Smooth muscle cell (in vitro differentiated cells): Measurements from ENCODE around the gene CEP72. TPM values are rescaled to one million over a fixed set of nuclear protein-coding genes. Genes with fewer than 3 reads are reported as not detected.

Experiments
- DNase-seq: peaks from one replicate; lab custom pipeline; 2025; ENCODE audit not compliant: unreplicated experiment; lab: John Stamatoyannopoulos, UW
- H2AFZ ChIP-seq: fragments of 200-600 bp; sonication (generic); 2 replicates; pipeline ENCODE4 v1.6.0; 2016; ENCODE audit warnings: antibody characterized with exemption, low read depth, mild to moderate bottlenecking
- H3F3A ChIP-seq: fragments of 200-600 bp; sonication (generic); 2 replicates; pipeline ENCODE4 v1.6.0; 2017; ENCODE audit warnings: antibody characterized with exemption, low read depth
- H3K27ac ChIP-seq: fragments of 200-600 bp; sonication (generic); 2 replicates; pipeline ENCODE4 v1.5.1; 2016; ENCODE audit warnings: low read depth, mild to moderate bottlenecking
- H3K27me3 ChIP-seq: fragments of 200-600 bp; sonication (generic); 2 replicates; pipeline ENCODE4 v1.6.1; 2016; ENCODE audit warnings: low read depth, mild to moderate bottlenecking
- H3K36me3 ChIP-seq: fragments of 200-600 bp; sonication (generic); 2 replicates; pipeline ENCODE4 v1.5.1; 2016; ENCODE audit warnings: low read depth
- H3K4me1 ChIP-seq: fragments of 200-600 bp; sonication (generic); 2 replicates; pipeline ENCODE4 v1.5.1; 2016; ENCODE audit warnings: low read depth
- H3K4me2 ChIP-seq: fragments of 200-600 bp; sonication (generic); 2 replicates; pipeline ENCODE4 v1.6.0; 2016; ENCODE audit warnings: mild to moderate bottlenecking
- H3K4me3 ChIP-seq: fragments of 200-600 bp; sonication (generic); 2 replicates; pipeline ENCODE4 v1.5.1; 2016; ENCODE audit warnings: mild to moderate bottlenecking
- H3K79me2 ChIP-seq: fragments of 200-600 bp; sonication (generic); 2 replicates; pipeline ENCODE4 v1.6.0; 2016; ENCODE audit warnings: low read depth, mild to moderate bottlenecking
- H3K9ac ChIP-seq: fragments of 200-600 bp; sonication (generic); 2 replicates; pipeline ENCODE4 v1.6.0; 2016; ENCODE audit warnings: low read depth
- H3K9me3 ChIP-seq: fragments of 200-600 bp; sonication (generic); replicated peaks from 2 replicates; pipeline ENCODE4 v1.5.1; 2016; ENCODE audit warnings: low read depth
- H4K20me1 ChIP-seq: fragments of 200-600 bp; sonication (generic); 2 replicates; pipeline ENCODE4 v1.6.0; 2016; ENCODE audit warnings: low read depth
- CTCF ChIP-seq: fragments of 200-600 bp; sonication (generic); IDR thresholded peaks from 2 replicates; pipeline ENCODE4 v1.5.1; 2017; ENCODE audit warnings: borderline replicate concordance, mild to moderate bottlenecking, antibody characterized with exemption; ENCODE audit not compliant: insufficient read depth, poor library complexity, severe bottlenecking
- WGBS: methylation state at CpG from one replicate; pipeline ENCODE4 v1.1.7; 2016; ENCODE audit warnings: low lambda C conversion rate; 5-methylcytosine and 5-hydroxymethylcytosine counted together
- polyA plus RNA-seq: library from polyadenylated mRNA; unstranded; fragments of >200 nt; fragmentation: Nextera tagmentation; extraction: Ambion mirVana; gene quantifications from 2 replicates; pipeline ENCODE4 v1.2.1, GENCODE V29; 2016
- total RNA-seq: library from RNA; depleted of rRNA; stranded (reverse); fragments of >200 nt; gene quantifications from 2 replicates; pipeline ENCODE4 v1.2.3, GENCODE V29; 2014

CEP72 gene
- total and polyA plus RNA-seq, 2 experiments from 2014 or later: 2.7 to 4.0 TPM

DNA sequence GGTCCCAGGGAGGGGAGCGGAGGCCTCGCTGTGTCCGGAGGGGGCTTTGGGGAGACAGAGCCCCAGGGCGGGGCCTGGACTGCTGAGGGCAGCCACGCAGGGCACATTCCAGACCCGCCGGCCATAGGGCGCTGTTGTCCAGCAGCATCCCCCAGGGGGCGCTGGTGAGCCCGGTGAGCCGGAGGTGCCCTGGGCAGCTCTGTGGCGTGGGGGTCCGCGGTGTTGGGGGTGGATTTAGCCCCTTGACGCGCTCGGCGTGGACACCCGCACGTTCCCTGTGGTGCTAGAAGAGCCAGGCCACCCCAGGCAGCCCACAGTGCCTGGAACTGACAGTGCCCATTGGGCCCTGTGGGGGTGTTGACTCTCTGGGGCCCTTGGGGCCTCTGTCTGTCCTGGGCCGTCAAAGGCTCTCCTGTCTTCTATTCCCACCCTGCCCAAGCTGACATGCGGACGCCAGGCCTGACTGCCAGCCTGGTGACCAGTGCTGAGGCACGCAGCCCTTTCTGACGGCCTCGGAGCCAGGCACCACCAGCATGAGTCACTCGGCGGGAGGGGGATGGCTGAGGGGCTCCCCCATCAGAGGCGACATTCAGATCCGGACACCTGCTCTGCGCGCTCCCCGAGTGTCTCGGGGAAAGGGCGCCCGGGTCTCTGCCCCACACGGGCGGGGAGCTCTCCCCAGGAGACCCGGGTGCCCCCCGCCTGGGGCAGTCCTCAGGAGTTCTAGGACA is 57.1 kb downstream of the CEP72 start:
- no peaks in the 10 kb centered on the region for H4K20me1 ChIP-seq
- H3K79me2 ChIP-seq: no peaks in the 10 kb centered on the region
- TF ChIP-seq CTCF: peak; percentile 61
- H2AFZ ChIP-seq: no peak overlapping the region
- WGBS: 66% methylated on average over 31 of the region's 40 CpGs
- no peak overlapping the region for H3K4me2 ChIP-seq
- H3F3A ChIP-seq: no peaks in the 10 kb centered on the region
- H3K27me3 ChIP-seq: no peaks in the 10 kb centered on the region
- H3K4me3 ChIP-seq: no peak overlapping the region
- DNase-seq: peak; percentile 27
- no peaks in the 10 kb centered on the region for H3K36me3 ChIP-seq
- H3K27ac ChIP-seq: no peak overlapping the region
- H3K9ac ChIP-seq: no peak overlapping the region
- H3K4me1 ChIP-seq: peaks cover 3% of the 10 kb centered on the region
- no peaks in the 10 kb centered on the region for H3K9me3 ChIP-seq

DNA sequence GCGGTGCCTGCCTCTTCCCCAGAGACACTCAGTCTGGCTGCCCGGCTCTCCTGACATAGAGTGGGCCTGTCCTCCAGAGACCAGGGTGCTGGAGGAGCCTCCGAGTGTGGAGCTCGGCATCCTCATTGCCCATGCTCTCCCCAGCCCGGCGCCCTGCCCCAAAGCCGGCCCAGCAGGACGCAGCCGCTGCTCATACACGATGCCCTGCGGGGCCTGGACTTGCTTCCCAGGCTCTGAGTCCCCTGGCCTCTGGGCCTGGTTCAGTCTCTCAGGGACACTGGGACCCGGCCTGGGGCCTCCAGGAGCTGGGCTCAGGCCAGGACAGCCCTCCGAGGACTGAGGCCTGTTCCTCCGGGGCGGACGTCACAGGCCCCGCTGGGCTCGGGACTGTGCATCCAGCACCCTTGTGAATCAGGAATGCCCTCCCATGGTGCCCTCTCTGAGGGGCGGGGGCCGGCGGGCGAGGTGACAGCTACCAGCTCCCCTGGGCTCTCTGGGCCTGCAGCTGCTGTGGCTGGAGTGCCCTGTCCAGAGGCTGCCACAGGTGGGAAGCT is 57.8 kb downstream of the CEP72 start:
- H3K36me3 ChIP-seq: no peaks in the 10 kb centered on the region
- H2AFZ ChIP-seq: no peak overlapping the region
- H3K4me3 ChIP-seq: no peak overlapping the region
- WGBS: 85% methylated on average over 22 of the region's 22 CpGs
- no peaks in the 10 kb centered on the region for H3K27me3 ChIP-seq
- H3K4me1 ChIP-seq: peaks cover 3% of the 10 kb centered on the region
- no peak overlapping the region for H3K4me2 ChIP-seq
- no peaks in the 10 kb centered on the region for H3K9me3 ChIP-seq
- H4K20me1 ChIP-seq: no peaks in the 10 kb centered on the region
- H3K79me2 ChIP-seq: no peaks in the 10 kb centered on the region
- TF ChIP-seq CTCF: no peak
- no peaks in the 10 kb centered on the region for H3F3A ChIP-seq
- no peak overlapping the region for H3K9ac ChIP-seq
- no peak for DNase-seq
- H3K27ac ChIP-seq: no peak overlapping the region

GRCh38 chr5:670396-671270 is 58.5 kb downstream of the CEP72 start:
- TF ChIP-seq CTCF: no peak
- Histone ChIP-seq H2AFZ (no peak overlapping the region), H3K4me1 (peaks cover 3% of the 10 kb centered on the region), H3K27ac (no peak overlapping the region), H3K27me3 (no peaks in the 10 kb centered on the region), H3K9me3 (no peaks in the 10 kb centered on the region), H3F3A (no peaks in the 10 kb centered on the region), H4K20me1 (no peaks in the 10 kb centered on the region), H3K36me3 (no peaks in the 10 kb centered on the region), H3K4me3 (no peak overlapping the region), H3K79me2 (no peaks in the 10 kb centered on the region), H3K9ac (no peak overlapping the region), H3K4me2 (no peak overlapping the region)
- DNase-seq: no peak
- WGBS: 88% methylated on average over 28 of the region's 33 CpGs
